ENCODE results near the gene ADGRG3. TPM values are rescaled to one million over a fixed set of nuclear protein-coding genes. Genes with fewer than 3 reads are reported as not detected.

ADGRG3 gene
- total RNA-seq, 1 experiment from 2014 or later, result 0.46 TPM

DNA sequence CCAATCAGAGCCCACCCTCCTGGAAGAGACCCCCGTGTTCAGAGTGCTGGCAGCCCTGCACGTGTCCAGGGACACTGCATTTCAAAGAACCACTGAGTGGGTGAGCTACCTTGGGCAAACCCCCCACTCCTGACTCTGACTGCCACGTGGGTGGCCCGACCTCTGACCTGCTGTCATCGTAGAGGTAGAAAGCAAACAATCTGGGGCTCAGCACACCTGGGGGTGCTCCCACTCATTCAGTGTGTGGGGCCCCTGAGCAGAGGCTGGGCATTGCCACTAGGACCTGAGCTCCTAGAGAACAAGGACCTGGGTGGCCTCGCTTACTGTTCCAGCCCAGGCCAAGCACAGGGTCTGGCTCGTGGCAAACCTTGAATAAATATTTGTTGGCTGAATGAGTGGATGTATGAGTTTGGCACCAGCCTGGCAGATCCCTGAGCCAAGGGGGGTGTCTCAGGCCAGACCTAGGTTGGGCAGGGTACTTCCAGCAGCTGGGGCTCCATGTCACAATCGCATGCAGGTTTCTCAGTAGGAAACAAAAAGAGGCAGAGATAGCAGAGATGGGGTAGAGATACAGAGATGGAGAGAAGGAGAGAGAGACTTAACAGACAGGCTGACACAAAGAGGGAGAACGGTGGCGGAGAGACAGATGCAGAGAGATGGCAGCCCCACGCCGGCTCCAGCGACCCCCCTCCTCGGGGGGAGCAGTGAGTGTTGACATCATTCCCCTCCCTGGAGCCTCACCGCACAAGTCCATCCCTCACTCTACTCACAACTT lies 21.1 kb downstream of the ADGRG3 start:
- Mint-ChIP-seq H3K4me3 (no peak overlapping the region), H3K36me3 (ENCODE audit: insufficient read depth in 1 of 3, low read depth in 3 of 3) (no peaks in the 10 kb centered on the region), H3K27ac (peak overlapping the region in 2 of 3 experiments; percentile 13 to 30; a peak in 3 of 7 replicates), H3K27me3 (ENCODE audit: low read depth) (peaks cover 6% of the 10 kb centered on the region), H3K9me3 (no peaks in the 10 kb centered on the region), H3K4me1 (peaks cover 3 to 16% of the 10 kb centered on the region in 2 experiments; a peak in 3 of 4 replicates)
- Histone ChIP-seq H2AK5ac (ENCODE audit: insufficient read length, low read length) (no peak overlapping the region), H4K20me1 (ENCODE audit: control insufficient read depth, insufficient read depth, insufficient read length) (no peaks in the 10 kb centered on the region), H3K14ac (ENCODE audit: insufficient read depth, low read length) (no peak overlapping the region), H2BK15ac (ENCODE audit: low read depth, low read length) (no peak overlapping the region), H2BK120ac (ENCODE audit: low read depth, low read length, poor library complexity, severe bottlenecking) (no peak overlapping the region), H3K23ac (ENCODE audit: insufficient read length, low read depth, low read length) (no peak overlapping the region), H4K8ac (replicated peaks; ENCODE audit: insufficient read length, low read depth, low read length) (no peak overlapping the region), H3K18ac (ENCODE audit: insufficient read length, low read depth, low read length) (no peak overlapping the region), H4K5ac (ENCODE audit: insufficient read length, low read depth, low read length) (no peak overlapping the region), H3K79me1 (ENCODE audit: insufficient read depth, low read depth, low read length, poor library complexity, severe bottlenecking) (no peaks in the 10 kb centered on the region), H2BK5ac (ENCODE audit: insufficient read length, low read length) (no peak overlapping the region), H2BK12ac (ENCODE audit: insufficient read length, low read depth, low read length) (no peak overlapping the region), H2BK20ac (ENCODE audit: low read depth, low read length, poor library complexity, severe bottlenecking) (no peak overlapping the region), H3K56ac (ENCODE audit: insufficient read length, low read depth, low read length) (no peak overlapping the region), H3K4ac (ENCODE audit: low read depth, low read length) (no peak overlapping the region), H4K91ac (ENCODE audit: insufficient read length, low read depth, low read length) (no peak overlapping the region), H3T11ph (ENCODE audit: low read length) (no peak overlapping the region), H3K4me1 (ENCODE audit: insufficient read depth, low read length) (no peaks in the 10 kb centered on the region), H3K9me3 (ENCODE audit: control insufficient read depth, low read depth, low read length) (no peaks in the 10 kb centered on the region), H3K23me2 (ENCODE audit: insufficient read length, low read depth, low read length, poor library complexity, severe bottlenecking) (no peaks in the 10 kb centered on the region), H3K27me3 (ENCODE audit: insufficient read depth, low read length) (no peaks in the 10 kb centered on the region), H3K9ac (ENCODE audit: extremely low read depth, insufficient read length, low read length) (no peak overlapping the region), H3K4me2 (ENCODE audit: insufficient read depth, insufficient read length, low read length) (no peak overlapping the region), H3K27ac (ENCODE audit: insufficient read length, low read depth, low read length) (no peak overlapping the region), H3K79me2 (ENCODE audit: insufficient read depth, low read length) (no peaks in the 10 kb centered on the region), H2AFZ (ENCODE audit: low read length) (no peak overlapping the region)
- DNase-seq, result no peak
- TF ChIP-seq, protein P1, sequence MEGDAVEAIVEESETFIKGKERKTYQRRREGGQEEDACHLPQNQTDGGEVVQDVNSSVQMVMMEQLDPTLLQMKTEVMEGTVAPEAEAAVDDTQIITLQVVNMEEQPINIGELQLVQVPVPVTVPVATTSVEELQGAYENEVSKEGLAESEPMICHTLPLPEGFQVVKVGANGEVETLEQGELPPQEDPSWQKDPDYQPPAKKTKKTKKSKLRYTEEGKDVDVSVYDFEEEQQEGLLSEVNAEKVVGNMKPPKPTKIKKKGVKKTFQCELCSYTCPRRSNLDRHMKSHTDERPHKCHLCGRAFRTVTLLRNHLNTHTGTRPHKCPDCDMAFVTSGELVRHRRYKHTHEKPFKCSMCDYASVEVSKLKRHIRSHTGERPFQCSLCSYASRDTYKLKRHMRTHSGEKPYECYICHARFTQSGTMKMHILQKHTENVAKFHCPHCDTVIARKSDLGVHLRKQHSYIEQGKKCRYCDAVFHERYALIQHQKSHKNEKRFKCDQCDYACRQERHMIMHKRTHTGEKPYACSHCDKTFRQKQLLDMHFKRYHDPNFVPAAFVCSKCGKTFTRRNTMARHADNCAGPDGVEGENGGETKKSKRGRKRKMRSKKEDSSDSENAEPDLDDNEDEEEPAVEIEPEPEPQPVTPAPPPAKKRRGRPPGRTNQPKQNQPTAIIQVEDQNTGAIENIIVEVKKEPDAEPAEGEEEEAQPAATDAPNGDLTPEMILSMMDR (conservative IDR thresholded peaks at IDR 0.05), result no peak
- WGBS (ENCODE audit: extremely low coverage, insufficient read length, low lambda C conversion rate), result no CpG with 5 or more reads among the region's 15 CpGs
